ENCODE measurements around the gene GPRIN1.

GPRIN1 gene

DNA sequence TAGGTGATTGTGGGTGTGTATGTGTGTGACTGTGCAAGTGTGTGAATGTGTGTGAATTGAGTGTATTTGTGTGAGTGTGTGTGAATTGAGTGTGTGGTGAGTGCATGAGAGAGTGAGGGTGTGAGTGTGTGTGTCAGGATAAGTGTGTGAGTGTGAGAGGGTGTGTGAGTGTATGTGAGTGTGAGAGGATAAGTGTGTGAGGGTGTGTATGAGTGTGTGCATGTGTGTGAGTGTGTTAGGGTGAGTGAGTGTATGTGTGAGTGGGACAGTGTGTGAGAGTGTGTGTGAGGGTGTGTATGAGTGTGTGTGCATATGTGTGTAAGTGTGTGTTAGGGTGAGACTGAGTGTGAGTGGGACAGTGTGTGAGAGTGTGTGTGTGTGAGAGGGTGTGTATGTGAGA lies 21.7 kb downstream of the GPRIN1 start:
- no peak for DNase-seq (ENCODE audit: low spot score)
- TF ChIP-seq, protein P1, sequence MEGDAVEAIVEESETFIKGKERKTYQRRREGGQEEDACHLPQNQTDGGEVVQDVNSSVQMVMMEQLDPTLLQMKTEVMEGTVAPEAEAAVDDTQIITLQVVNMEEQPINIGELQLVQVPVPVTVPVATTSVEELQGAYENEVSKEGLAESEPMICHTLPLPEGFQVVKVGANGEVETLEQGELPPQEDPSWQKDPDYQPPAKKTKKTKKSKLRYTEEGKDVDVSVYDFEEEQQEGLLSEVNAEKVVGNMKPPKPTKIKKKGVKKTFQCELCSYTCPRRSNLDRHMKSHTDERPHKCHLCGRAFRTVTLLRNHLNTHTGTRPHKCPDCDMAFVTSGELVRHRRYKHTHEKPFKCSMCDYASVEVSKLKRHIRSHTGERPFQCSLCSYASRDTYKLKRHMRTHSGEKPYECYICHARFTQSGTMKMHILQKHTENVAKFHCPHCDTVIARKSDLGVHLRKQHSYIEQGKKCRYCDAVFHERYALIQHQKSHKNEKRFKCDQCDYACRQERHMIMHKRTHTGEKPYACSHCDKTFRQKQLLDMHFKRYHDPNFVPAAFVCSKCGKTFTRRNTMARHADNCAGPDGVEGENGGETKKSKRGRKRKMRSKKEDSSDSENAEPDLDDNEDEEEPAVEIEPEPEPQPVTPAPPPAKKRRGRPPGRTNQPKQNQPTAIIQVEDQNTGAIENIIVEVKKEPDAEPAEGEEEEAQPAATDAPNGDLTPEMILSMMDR (IDR thresholded peaks at IDR 0.05; ENCODE audit: extremely low read depth, missing control alignments): no peak

GRCh38 chr5:176587398-176587797 lies 22.6 kb downstream of the GPRIN1 start:
- TF ChIP-seq, protein P1 (IDR thresholded peaks at IDR 0.05; ENCODE audit: extremely low read depth, missing control alignments): no peak
- DNase-seq (ENCODE audit: low spot score): no peak

- DNase-seq (ENCODE audit: low spot score): no peak
- TF ChIP-seq, protein P1 (IDR thresholded peaks at IDR 0.05; ENCODE audit: extremely low read depth, missing control alignments): no peak
These were observed 26.9 kb downstream of the GPRIN1 start for GRCh38 chr5:176583076-176583475.

GRCh38 chr5:176581361-176581760 lies 28.6 kb downstream of the GPRIN1 start:
- TF ChIP-seq, protein P1 (IDR thresholded peaks at IDR 0.05; ENCODE audit: extremely low read depth, missing control alignments): no peak
- DNase-seq (ENCODE audit: low spot score): no peak

GRCh38 chr5:176579323-176579722 lies 30.6 kb downstream of the GPRIN1 start:
- DNase-seq (ENCODE audit: low spot score): no peak
- TF ChIP-seq, protein P1 (IDR thresholded peaks at IDR 0.05; ENCODE audit: extremely low read depth, missing control alignments): no peak

GRCh38 chr5:176578391-176578808 lies 31.6 kb downstream of the GPRIN1 start:
- TF ChIP-seq, protein P1 (IDR thresholded peaks at IDR 0.05; ENCODE audit: extremely low read depth, missing control alignments): peak; percentile 3
- peak; percentile 72 for DNase-seq (ENCODE audit: low spot score)

DNA sequence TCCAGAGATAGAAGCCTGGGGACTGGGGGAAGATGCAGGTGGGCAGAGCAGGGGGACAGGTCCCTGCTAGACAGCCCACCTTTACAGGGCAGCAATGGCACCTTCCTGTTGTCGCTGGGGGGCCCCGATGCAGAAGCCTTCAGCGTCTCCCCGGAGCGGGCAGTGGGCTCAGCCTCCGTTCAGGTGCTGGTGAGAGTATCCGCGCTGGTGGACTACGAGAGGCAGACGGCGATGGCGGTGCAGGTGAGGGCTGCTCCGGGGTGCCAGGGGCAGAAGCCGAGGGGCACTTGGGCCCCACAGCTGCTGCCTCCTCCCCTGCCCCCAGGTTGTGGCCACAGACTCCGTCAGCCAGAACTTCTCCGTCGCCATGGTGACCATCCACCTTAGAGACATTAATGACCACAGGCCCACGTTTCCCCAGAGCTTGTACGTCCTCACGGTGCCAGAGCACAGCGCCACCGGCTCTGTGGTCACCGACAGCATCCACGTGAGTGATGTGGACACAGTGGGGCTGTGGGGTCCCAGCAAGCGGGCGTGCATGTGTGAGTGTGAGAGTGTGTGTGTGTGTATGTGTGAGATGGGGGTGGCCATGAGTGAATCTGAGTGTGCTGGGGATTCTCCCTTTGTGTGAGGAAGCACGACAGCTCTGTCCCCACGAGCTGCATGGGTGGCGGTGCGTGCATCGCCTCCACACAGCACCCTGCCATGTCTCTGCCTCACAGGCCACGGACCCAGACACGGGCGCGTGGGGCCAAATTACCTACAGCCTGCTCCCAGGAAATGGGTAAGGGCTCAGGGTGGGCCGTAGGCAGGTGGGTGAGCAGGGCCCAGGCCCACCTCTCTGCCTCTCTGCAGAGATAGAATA lies 32.4 kb downstream of the GPRIN1 start:
- TF ChIP-seq, protein P1 (IDR thresholded peaks at IDR 0.05; ENCODE audit: extremely low read depth, missing control alignments): no peak
- DNase-seq (ENCODE audit: low spot score): no peak

Data from GM20000 (cell line).